ENCODE measurements around the gene NOL4L.

NOL4L gene

DNA sequence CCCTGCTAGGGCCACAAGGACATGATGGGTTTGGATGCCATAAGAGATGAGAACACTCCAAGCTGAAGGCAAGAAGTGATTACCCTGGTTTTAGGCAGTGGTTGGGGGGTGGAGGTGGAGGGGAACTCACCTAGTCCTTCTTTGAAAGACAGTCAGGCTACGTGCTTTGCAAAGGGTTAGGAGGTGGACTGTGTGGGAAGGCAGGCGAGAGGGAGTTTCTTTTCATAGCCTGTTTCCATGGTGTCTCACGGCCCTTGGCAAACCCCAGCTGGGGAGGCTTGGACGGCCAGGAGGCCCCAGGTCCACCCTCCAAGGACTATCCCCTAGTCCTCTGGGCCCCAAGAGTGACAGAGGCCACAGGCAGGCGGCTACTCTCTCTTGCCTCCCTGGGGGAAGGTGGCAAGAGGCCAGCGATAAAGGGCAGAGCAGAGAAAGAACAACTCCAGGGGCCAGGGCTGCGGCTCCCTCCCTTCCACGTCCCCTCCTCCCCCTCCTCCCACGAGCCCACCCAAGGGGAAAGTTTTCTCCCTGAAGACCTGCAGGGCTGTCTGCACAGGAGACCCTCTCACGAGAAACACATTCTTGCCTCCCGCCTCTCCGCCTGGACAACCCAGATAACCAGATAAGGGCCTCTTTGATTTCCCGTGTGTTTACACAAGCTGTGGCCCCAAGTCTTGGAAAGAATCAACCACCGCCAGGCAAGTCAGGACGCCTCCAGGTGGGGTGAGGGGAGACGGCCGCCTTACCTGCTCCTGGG lies 74.4 kb downstream of the NOL4L start:
- Histone ChIP-seq H3K36me3 (ENCODE audit: insufficient read depth, low read length) (no peaks in the 10 kb centered on the region), H3K9me3 (ENCODE audit: control insufficient read depth, insufficient read depth, low read length) (no peaks in the 10 kb centered on the region), H3K4me1 (ENCODE audit: insufficient read depth, low read length) (peaks cover 5% of the 10 kb centered on the region; the same call in 1 of the 2 replicates), H3K9ac (ENCODE audit: low read depth, low read length) (no peak overlapping the region)

DNA sequence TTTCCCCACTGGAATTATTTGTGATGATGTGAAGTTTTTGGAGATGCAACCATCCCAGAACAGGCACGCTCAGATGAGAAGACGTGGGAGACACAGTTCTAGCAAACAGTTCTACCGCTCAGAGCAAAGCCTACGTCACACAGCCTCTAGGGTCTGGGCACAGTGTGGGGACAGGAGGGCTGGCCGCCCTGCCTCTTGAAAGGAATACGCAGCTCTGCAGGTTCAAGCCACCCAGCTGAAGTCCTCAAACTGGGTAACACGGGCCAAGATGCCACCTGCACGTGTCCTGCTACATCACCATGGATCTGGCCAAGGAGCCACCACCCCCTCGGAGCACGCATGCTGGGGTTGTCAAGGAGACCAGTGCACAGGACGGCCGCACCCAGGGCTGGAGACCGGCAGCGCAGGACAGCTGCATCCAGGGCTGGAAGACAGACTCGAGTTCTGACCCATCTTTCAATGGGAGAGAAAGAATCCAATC lies 75.0 kb downstream of the NOL4L start:
- no peaks in the 10 kb centered on the region for H3K9me3 ChIP-seq (ENCODE audit: control insufficient read depth, insufficient read depth, low read length)
- H3K4me1 ChIP-seq (ENCODE audit: insufficient read depth, low read length), result peaks cover 5% of the 10 kb centered on the region; the same call in 1 of the 2 replicates
- H3K9ac ChIP-seq (ENCODE audit: low read depth, low read length), result no peak overlapping the region
- H3K36me3 ChIP-seq (ENCODE audit: insufficient read depth, low read length), result no peaks in the 10 kb centered on the region

DNA sequence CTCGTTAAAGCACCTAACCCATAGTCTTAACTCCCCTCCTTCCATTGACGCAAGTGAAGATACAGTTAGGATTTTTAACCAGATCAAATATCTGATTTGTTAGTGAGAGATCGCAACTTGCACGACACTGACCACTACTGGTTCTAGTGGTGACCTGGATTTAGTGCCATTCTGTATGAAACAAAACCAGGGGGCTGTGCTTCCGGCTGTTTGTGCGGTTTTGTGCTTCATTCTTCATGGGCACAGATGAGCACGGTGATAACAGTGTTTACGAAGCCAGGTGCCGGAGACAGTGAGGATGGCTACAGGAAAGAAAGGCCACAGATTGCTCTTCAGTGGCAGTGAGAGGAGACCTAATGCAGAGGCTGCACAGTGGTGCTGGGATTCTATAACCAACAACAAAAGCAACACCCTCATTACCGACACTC lies 75.5 kb downstream of the NOL4L start:
- Histone ChIP-seq H3K36me3 (ENCODE audit: insufficient read depth, low read length) (no peaks in the 10 kb centered on the region), H3K4me1 (ENCODE audit: insufficient read depth, low read length) (peaks cover 5% of the 10 kb centered on the region; the same call in 1 of the 2 replicates), H3K9ac (ENCODE audit: low read depth, low read length) (no peak overlapping the region), H3K9me3 (ENCODE audit: control insufficient read depth, insufficient read depth, low read length) (no peaks in the 10 kb centered on the region)

GRCh38 chr20:32508775-32509119 lies 76.4 kb downstream of the NOL4L start:
- Histone ChIP-seq H3K9ac (ENCODE audit: low read depth, low read length) (no peak overlapping the region), H3K4me1 (ENCODE audit: insufficient read depth, low read length) (peaks cover 5% of the 10 kb centered on the region; the same call in 1 of the 2 replicates), H3K36me3 (ENCODE audit: insufficient read depth, low read length) (no peaks in the 10 kb centered on the region), H3K9me3 (ENCODE audit: control insufficient read depth, insufficient read depth, low read length) (no peaks in the 10 kb centered on the region)

GRCh38 chr20:32507998-32508774 lies 76.9 kb downstream of the NOL4L start:
- Histone ChIP-seq H3K9ac (ENCODE audit: low read depth, low read length) (no peak overlapping the region), H3K4me1 (ENCODE audit: insufficient read depth, low read length) (peaks cover 5% of the 10 kb centered on the region; the same call in 1 of the 2 replicates), H3K36me3 (ENCODE audit: insufficient read depth, low read length) (no peaks in the 10 kb centered on the region), H3K9me3 (ENCODE audit: control insufficient read depth, insufficient read depth, low read length) (no peaks in the 10 kb centered on the region)

DNA sequence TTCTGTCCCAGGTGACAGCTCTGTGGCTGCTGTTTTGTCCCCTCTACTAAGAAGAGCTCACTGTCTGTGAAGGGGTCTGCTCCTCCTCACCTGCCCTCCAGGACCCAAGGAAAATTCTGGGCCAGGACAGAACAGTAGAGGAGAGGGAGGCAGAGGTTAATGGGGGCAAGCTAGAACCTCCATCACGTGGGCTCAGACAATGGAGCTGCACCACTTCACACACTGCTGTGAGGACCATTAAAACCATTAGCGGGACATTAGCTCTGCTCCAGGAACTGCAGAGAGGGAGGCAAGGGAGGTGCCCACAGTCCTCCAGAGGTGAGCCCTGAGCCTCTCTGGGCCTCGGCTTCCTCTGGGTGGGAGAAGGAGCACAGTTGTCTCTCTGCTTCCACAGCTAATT lies 78.4 kb downstream of the NOL4L start:
- no peak overlapping the region for H3K9ac ChIP-seq (ENCODE audit: low read depth, low read length)
- no peaks in the 10 kb centered on the region for H3K36me3 ChIP-seq (ENCODE audit: insufficient read depth, low read length)
- H3K4me1 ChIP-seq (ENCODE audit: insufficient read depth, low read length), result peaks cover 5% of the 10 kb centered on the region; the same call in 1 of the 2 replicates
- H3K9me3 ChIP-seq (ENCODE audit: control insufficient read depth, insufficient read depth, low read length), result no peaks in the 10 kb centered on the region

- no peaks in the 10 kb centered on the region for H3K9me3 ChIP-seq (ENCODE audit: control insufficient read depth, insufficient read depth, low read length)
- no peak overlapping the region for H3K9ac ChIP-seq (ENCODE audit: low read depth, low read length)
- no peaks in the 10 kb centered on the region for H3K36me3 ChIP-seq (ENCODE audit: insufficient read depth, low read length)
- peaks cover 5% of the 10 kb centered on the region; the same call in 1 of the 2 replicates for H3K4me1 ChIP-seq (ENCODE audit: insufficient read depth, low read length)
Measured at GRCh38 chr20:32505723-32506473, 79.2 kb downstream of the NOL4L start.

DNA sequence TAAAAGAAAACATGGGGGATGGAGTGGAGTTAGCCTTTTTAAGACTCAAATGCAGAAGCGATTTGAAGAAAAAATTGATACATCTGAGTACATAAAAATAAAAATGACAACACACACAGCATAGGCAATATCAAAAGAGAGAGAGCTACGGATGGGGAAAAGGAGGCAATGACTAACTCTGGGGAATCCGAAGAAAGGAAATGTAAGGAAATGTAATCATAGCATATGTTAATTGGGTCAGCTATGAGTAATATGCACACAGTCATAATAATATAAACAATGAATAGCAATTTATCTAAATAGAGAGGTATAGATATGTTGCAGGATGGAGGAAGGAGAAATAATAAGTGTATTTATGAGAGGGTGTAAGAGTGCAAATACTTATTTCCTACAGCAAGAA lies 83.4 kb downstream of the NOL4L start:
- H3K9me3 ChIP-seq (ENCODE audit: control insufficient read depth, insufficient read depth, low read length), result no peaks in the 10 kb centered on the region
- no peak overlapping the region; the same call in 1 of the 2 replicates for H3K9ac ChIP-seq (ENCODE audit: low read depth, low read length)
- peaks cover 11% of the 10 kb centered on the region for H3K4me1 ChIP-seq (ENCODE audit: insufficient read depth, low read length)
- H3K36me3 ChIP-seq (ENCODE audit: insufficient read depth, low read length), result no peaks in the 10 kb centered on the region

GRCh38 chr20:32497589-32498224 lies 87.4 kb downstream of the NOL4L start:
- Histone ChIP-seq H3K4me1 (ENCODE audit: insufficient read depth, low read length) (peaks cover 14% of the 10 kb centered on the region), H3K9me3 (ENCODE audit: control insufficient read depth, insufficient read depth, low read length) (no peaks in the 10 kb centered on the region), H3K9ac (ENCODE audit: low read depth, low read length) (no peak overlapping the region), H3K36me3 (ENCODE audit: insufficient read depth, low read length) (no peaks in the 10 kb centered on the region)

- no peaks in the 10 kb centered on the region for H3K9me3 ChIP-seq (ENCODE audit: control insufficient read depth, insufficient read depth, low read length)
- H3K9ac ChIP-seq (ENCODE audit: low read depth, low read length), result no peak overlapping the region
- H3K36me3 ChIP-seq (ENCODE audit: insufficient read depth, low read length), result no peaks in the 10 kb centered on the region
- H3K4me1 ChIP-seq (ENCODE audit: insufficient read depth, low read length), result peaks cover 14% of the 10 kb centered on the region
Measured at GRCh38 chr20:32496811-32497533, 88.2 kb downstream of the NOL4L start.

GRCh38 chr20:32495949-32496348 lies 89.2 kb downstream of the NOL4L start:
- no peaks in the 10 kb centered on the region for H3K36me3 ChIP-seq (ENCODE audit: insufficient read depth, low read length)
- H3K4me1 ChIP-seq (ENCODE audit: insufficient read depth, low read length), result peaks cover 14% of the 10 kb centered on the region
- H3K9me3 ChIP-seq (ENCODE audit: control insufficient read depth, insufficient read depth, low read length), result no peaks in the 10 kb centered on the region
- H3K9ac ChIP-seq (ENCODE audit: low read depth, low read length), result no peak overlapping the region

- H3K4me1 ChIP-seq (ENCODE audit: insufficient read depth, low read length), result peaks cover 14% of the 10 kb centered on the region
- H3K36me3 ChIP-seq (ENCODE audit: insufficient read depth, low read length), result no peaks in the 10 kb centered on the region
- H3K9me3 ChIP-seq (ENCODE audit: control insufficient read depth, insufficient read depth, low read length), result no peaks in the 10 kb centered on the region
- H3K9ac ChIP-seq (ENCODE audit: low read depth, low read length), result no peak overlapping the region
Measured at GRCh38 chr20:32495217-32495565, 89.9 kb downstream of the NOL4L start.

- H3K9me3 ChIP-seq (ENCODE audit: control insufficient read depth, insufficient read depth, low read length), result no peaks in the 10 kb centered on the region
- H3K9ac ChIP-seq (ENCODE audit: low read depth, low read length), result no peak overlapping the region
- no peaks in the 10 kb centered on the region for H3K36me3 ChIP-seq (ENCODE audit: insufficient read depth, low read length)
- H3K4me1 ChIP-seq (ENCODE audit: insufficient read depth, low read length), result peaks cover 14% of the 10 kb centered on the region
Measured at GRCh38 chr20:32494483-32495216, 90.5 kb downstream of the NOL4L start.
